Measurements from ENCODE around the gene HPSE2. TPM values are rescaled to one million over a fixed set of nuclear protein-coding genes. Genes with fewer than 3 reads are reported as not detected.

HPSE2 gene
- total and polyA plus RNA-seq, 2 of the 13 experiments (the other 11 are each of a cell fraction or from before 2014, with no cell fraction given): 0.01 TPM; not detected in 1

GRCh38 chr10:98577168-98577567 is 658.5 kb downstream of the HPSE2 start (continued):
- TF ChIP-seq AHDC1 (CRISPR knock-in tag; IDR thresholded peaks at IDR 0.05; ENCODE audit: borderline replicate concordance) (no peak), ATF4 (CRISPR knock-in tag; IDR thresholded peaks at IDR 0.05) (0 out of 4 replicates have a peak, but pooled peaks of 1 of the 2 experiments have one; percentile 35), SP1 (IDR thresholded peaks at IDR 0.05) (no peak), SP1 (CRISPR knock-in tag; IDR thresholded peaks at IDR 0.05) (no peak), ZNF800 (CRISPR knock-in tag; IDR thresholded peaks at IDR 0.05) (no peak), CBX5 (CRISPR knock-in tag; IDR thresholded peaks at IDR 0.05; ENCODE audit: borderline replicate concordance) (no peak), ZNF205 (CRISPR knock-in tag; IDR thresholded peaks at IDR 0.05) (no peak), WIZ (CRISPR knock-in tag; IDR thresholded peaks at IDR 0.05) (no peak), AHR (CRISPR knock-in tag; IDR thresholded peaks at IDR 0.05) (no peak), EED (CRISPR knock-in tag; IDR thresholded peaks at IDR 0.05) (no peak), AGO2 (optimal IDR thresholded peaks at IDR 0.05; ENCODE audit: low read depth, low read length) (no peak), ZNF335 (CRISPR knock-in tag; IDR thresholded peaks at IDR 0.05) (no peak), XBP1 (CRISPR knock-in tag; IDR thresholded peaks at IDR 0.05) (no peak), BCL3 (CRISPR knock-in tag; IDR thresholded peaks at IDR 0.05) (no peak), ZBTB8A (CRISPR knock-in tag; IDR thresholded peaks at IDR 0.05; ENCODE audit: borderline replicate concordance, low read depth) (no peak), TGIF2 (CRISPR knock-in tag; IDR thresholded peaks at IDR 0.05) (no peak), ARID3A (IDR thresholded peaks at IDR 0.05; ENCODE audit: low read depth, low read length) (peak; percentile 45; the same call in 1 of the 2 replicates), SOX5 (CRISPR knock-in tag; IDR thresholded peaks at IDR 0.05; ENCODE audit: borderline replicate concordance) (peak; percentile 27; the same call in 1 of the 2 replicates), ZNF773 (CRISPR knock-in tag; IDR thresholded peaks at IDR 0.05; ENCODE audit: borderline replicate concordance) (no peak), MBD4 (IDR thresholded peaks at IDR 0.05; ENCODE audit: borderline replicate concordance, low read length) (no peak), ZNF180 (CRISPR knock-in tag; IDR thresholded peaks at IDR 0.05; ENCODE audit: borderline replicate concordance, low read depth) (no peak)
